Measurements from ENCODE around the gene ADCY2.

Gene ADCY2

DNA sequence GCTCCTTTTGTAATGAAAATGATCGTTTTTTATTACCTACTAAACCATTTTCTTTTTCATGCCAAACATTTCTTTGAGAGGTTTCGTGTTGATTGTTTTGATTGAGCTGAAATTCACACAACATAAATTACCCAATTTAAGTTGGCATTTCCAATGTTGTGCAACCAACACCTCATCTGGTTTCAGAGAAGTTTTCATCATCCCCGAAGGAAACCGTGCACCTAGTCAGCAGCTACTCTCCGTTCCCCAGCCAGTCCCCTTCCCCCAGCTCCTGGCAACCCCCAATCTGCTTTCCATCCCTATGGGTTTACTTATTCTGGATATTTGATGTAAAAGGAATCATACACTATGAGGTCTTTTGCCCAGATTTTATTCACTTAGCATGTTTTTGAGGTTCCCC is 123.6 kb downstream of the ADCY2 start:
- Histone ChIP-seq H3K27ac (replicated peaks) (no peak overlapping the region), H3K4me3 (replicated peaks; ENCODE audit: insufficient read depth, low read length) (no peak overlapping the region), H3K27me3 (ENCODE audit: insufficient read depth, poor library complexity, severe bottlenecking) (no peaks in the 10 kb centered on the region)
- DNase-seq (ENCODE audit: low read depth in 1 of 2, low spot score in 1 of 2): no peak
- TF ChIP-seq, protein P1, sequence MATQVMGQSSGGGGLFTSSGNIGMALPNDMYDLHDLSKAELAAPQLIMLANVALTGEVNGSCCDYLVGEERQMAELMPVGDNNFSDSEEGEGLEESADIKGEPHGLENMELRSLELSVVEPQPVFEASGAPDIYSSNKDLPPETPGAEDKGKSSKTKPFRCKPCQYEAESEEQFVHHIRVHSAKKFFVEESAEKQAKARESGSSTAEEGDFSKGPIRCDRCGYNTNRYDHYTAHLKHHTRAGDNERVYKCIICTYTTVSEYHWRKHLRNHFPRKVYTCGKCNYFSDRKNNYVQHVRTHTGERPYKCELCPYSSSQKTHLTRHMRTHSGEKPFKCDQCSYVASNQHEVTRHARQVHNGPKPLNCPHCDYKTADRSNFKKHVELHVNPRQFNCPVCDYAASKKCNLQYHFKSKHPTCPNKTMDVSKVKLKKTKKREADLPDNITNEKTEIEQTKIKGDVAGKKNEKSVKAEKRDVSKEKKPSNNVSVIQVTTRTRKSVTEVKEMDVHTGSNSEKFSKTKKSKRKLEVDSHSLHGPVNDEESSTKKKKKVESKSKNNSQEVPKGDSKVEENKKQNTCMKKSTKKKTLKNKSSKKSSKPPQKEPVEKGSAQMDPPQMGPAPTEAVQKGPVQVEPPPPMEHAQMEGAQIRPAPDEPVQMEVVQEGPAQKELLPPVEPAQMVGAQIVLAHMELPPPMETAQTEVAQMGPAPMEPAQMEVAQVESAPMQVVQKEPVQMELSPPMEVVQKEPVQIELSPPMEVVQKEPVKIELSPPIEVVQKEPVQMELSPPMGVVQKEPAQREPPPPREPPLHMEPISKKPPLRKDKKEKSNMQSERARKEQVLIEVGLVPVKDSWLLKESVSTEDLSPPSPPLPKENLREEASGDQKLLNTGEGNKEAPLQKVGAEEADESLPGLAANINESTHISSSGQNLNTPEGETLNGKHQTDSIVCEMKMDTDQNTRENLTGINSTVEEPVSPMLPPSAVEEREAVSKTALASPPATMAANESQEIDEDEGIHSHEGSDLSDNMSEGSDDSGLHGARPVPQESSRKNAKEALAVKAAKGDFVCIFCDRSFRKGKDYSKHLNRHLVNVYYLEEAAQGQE (IDR thresholded peaks at IDR 0.05; ENCODE audit: insufficient replicate concordance, low read depth): no peak
- TF ChIP-seq POLR2AphosphoS5 (IDR thresholded peaks at IDR 0.05; ENCODE audit: low read depth) (no peak), GABPA (IDR thresholded peaks at IDR 0.05; ENCODE audit: low read depth) (no peak), SPI1 (IDR thresholded peaks at IDR 0.05; ENCODE audit: borderline replicate concordance, low read depth) (no peak)
- TF ChIP-seq, protein P2, sequence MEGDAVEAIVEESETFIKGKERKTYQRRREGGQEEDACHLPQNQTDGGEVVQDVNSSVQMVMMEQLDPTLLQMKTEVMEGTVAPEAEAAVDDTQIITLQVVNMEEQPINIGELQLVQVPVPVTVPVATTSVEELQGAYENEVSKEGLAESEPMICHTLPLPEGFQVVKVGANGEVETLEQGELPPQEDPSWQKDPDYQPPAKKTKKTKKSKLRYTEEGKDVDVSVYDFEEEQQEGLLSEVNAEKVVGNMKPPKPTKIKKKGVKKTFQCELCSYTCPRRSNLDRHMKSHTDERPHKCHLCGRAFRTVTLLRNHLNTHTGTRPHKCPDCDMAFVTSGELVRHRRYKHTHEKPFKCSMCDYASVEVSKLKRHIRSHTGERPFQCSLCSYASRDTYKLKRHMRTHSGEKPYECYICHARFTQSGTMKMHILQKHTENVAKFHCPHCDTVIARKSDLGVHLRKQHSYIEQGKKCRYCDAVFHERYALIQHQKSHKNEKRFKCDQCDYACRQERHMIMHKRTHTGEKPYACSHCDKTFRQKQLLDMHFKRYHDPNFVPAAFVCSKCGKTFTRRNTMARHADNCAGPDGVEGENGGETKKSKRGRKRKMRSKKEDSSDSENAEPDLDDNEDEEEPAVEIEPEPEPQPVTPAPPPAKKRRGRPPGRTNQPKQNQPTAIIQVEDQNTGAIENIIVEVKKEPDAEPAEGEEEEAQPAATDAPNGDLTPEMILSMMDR (IDR thresholded peaks at IDR 0.05; ENCODE audit: insufficient read depth, low read length): no peak

DNA sequence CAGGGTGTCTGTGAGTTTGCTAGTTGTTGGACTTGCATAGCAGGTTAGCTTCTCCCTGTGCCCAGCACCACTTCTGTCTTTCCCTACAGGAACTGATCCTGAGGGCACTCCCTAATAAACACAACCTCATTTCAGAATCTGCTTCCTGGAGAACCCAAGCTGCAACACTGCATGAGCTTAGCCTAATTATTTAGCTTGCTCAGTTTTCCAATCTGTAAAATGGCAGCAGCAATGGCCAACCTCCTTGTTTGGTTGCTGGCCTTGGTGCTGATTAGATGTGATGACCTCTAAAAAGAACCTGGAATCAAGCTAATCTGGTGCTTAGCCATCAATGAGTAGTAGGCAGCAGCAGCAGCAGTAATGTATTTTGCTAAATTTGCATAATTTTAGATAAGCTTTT is 133.9 kb downstream of the ADCY2 start:
- TF ChIP-seq, protein P1 (IDR thresholded peaks at IDR 0.05; ENCODE audit: insufficient replicate concordance, low read depth): peak; percentile 85
- TF ChIP-seq, protein P2 (IDR thresholded peaks at IDR 0.05; ENCODE audit: insufficient read depth, low read length): no peak
- no peak overlapping the region for H3K27ac ChIP-seq (replicated peaks)
- H3K27me3 ChIP-seq (ENCODE audit: insufficient read depth, poor library complexity, severe bottlenecking): no peaks in the 10 kb centered on the region
- H3K4me3 ChIP-seq (replicated peaks; ENCODE audit: insufficient read depth, low read length): no peak overlapping the region
- DNase-seq (ENCODE audit: low read depth in 1 of 2, low spot score in 1 of 2): no peak

DNA sequence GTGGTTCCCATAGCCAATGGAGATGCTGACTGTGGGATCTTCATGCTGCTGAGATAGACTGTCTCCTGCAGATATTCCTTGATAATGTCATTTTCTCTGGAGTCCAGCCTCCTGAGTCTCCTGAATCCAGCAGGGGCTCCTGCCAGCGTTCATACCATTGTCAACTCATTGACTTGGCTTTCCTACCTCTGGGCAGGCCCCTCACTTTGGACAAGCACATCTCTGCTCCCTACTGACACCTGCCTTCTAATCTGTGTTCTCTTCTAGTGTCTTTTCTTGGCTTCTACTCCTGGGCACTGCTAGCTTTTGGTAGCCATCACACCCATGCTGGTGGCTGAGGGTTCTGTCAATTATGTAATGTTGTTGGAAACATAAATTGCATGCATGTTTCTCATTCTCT is 138.0 kb downstream of the ADCY2 start:
- DNase-seq (ENCODE audit: low read depth in 1 of 2, low spot score in 1 of 2): no peak
- Histone ChIP-seq H3K27ac (replicated peaks) (no peak overlapping the region), H3K4me3 (replicated peaks; ENCODE audit: insufficient read depth, low read length) (no peak overlapping the region), H3K27me3 (ENCODE audit: insufficient read depth, poor library complexity, severe bottlenecking) (no peaks in the 10 kb centered on the region)
- no peak for TF ChIP-seq POLR2AphosphoS5 (IDR thresholded peaks at IDR 0.05; ENCODE audit: low read depth)

DNA sequence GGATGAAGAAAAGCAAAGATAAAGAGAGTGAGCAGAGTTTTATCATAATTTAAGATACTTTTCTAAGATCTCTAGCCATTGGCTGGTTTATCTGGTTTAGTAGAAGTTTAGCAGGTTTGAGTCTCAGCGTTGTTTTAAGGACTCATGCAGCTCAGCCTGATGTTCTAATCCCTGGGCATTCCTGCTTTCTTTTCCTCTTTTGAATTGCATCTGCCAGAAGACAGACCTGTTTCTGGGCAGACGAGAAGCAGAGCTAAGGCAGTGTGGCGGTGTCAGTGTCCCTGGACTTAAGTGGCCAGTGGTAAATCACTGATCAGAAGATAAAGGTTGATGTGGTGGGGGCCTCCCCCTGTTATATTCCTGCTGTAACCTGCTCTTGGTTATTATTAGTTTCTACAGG is 138.6 kb downstream of the ADCY2 start:
- no peak for DNase-seq (ENCODE audit: low read depth in 1 of 2, low spot score in 1 of 2)
- TF ChIP-seq, protein P2 (IDR thresholded peaks at IDR 0.05; ENCODE audit: insufficient read depth, low read length): no peak
- TF ChIP-seq, protein P1 (IDR thresholded peaks at IDR 0.05; ENCODE audit: insufficient replicate concordance, low read depth): no peak
- TF ChIP-seq SPI1 (IDR thresholded peaks at IDR 0.05; ENCODE audit: borderline replicate concordance, low read depth): no peak
- TF ChIP-seq POLR2AphosphoS5 (IDR thresholded peaks at IDR 0.05; ENCODE audit: low read depth): no peak
- TF ChIP-seq GABPA (IDR thresholded peaks at IDR 0.05; ENCODE audit: low read depth): no peak
- H3K4me3 ChIP-seq (replicated peaks; ENCODE audit: insufficient read depth, low read length): no peak overlapping the region
- no peak overlapping the region for H3K27ac ChIP-seq (replicated peaks)
- no peaks in the 10 kb centered on the region for H3K27me3 ChIP-seq (ENCODE audit: insufficient read depth, poor library complexity, severe bottlenecking)

Data from HL-60 (cell line).